K562 (cell line): Measurements from ENCODE around the gene PRKACB. TPM values are rescaled to one million over a fixed set of nuclear protein-coding genes. Genes with fewer than 3 reads are reported as not detected.

ENCODE experiments used
- ATAC-seq: fragments of 200-7000 bp; cut with Tn5 transposase; 3 replicates; pipeline ENCODE4 v1.9.1; 2020; ENCODE audit warnings: moderate library complexity
- BruUV-seq: library from RNA; stranded (reverse); fragments of 400-500 nt; replicated peaks from 2 replicates; lab custom pipeline; 2021; lab: Mats Ljungman, UMichigan
- CTCF ChIA-PET: fragments of 300-600 bp; formaldehyde crosslinking; extraction: SDS; loops from one replicate; lab custom pipeline; 2021; ENCODE audit warnings: low intra/inter-chr PET ratio; lab: Yijun Ruan, JAX
- POLR2A ChIA-PET: fragments of 300-600, 350-650 bp; sonication (Branson Sonifier 250); formaldehyde crosslinking; extraction: SDS; loops from one replicate; lab custom pipeline; 2021; ENCODE audit warnings: antibody characterized with exemption, inconsistent platforms; lab: Yijun Ruan, JAX
- DNase-seq, 4 experiments: peaks; one replicate each; pipeline versions ENCODE4 v3.0.0 to v3.0.0-alpha.2; 2011 to 2018; ENCODE audit warnings: low spot score in 3 of 4, mixed read lengths in 3 of 4; ENCODE audit errors: extremely low read depth in 1 of 4
- FAIRE-seq: peaks from 2 replicates; lab custom pipeline; 2011; peaks lifted over from hg19 to GRCh38; lab: Jason Lieb, UNC
- H2AFZ ChIP-seq: 2 replicates; pipeline ENCODE4 v1.6.0; 2011; ENCODE audit warnings: low read depth, low read length, control low read depth, inconsistent platforms
- H3K27ac ChIP-seq: fragments of 200-600 bp; 3 replicates; pipeline ENCODE4 v1.8.0; 2011; ENCODE audit warnings: low read depth, mild to moderate bottlenecking, control low read depth, inconsistent platforms, low read length, moderate library complexity, mixed read lengths; ENCODE audit errors: extremely low read depth
- H3K27me3 ChIP-seq, 2 experiments: fragments of 300-600 bp in 1 of 2; 2 replicates in 1 of 2; 3 replicates in 1 of 2; pipeline versions ENCODE4 v1.6.0 to v1.8.0; 2011; ENCODE audit warnings: inconsistent platforms in 2 of 2, low read length in 2 of 2, mild to moderate bottlenecking in 1 of 2, mixed read lengths in 1 of 2, moderate library complexity in 1 of 2; ENCODE audit not compliant: control insufficient read depth in 2 of 2, insufficient read depth in 2 of 2
- H3K36me3 ChIP-seq: fragments of 300-600 bp; 3 replicates; pipeline ENCODE4 v1.8.0; 2011; ENCODE audit warnings: mild to moderate bottlenecking, low read length, inconsistent platforms; ENCODE audit not compliant: control insufficient read depth, insufficient read depth
- H3K4me1 ChIP-seq, 2 experiments: fragments of 200-600 bp in 1 of 2; replicated peaks in 1 of 2; 2 replicates in 1 of 2; 3 replicates in 1 of 2; pipeline versions ENCODE4 v1.5.1 to v1.8.0; 2011; ENCODE audit warnings: inconsistent platforms in 2 of 2, low read length in 2 of 2, mild to moderate bottlenecking in 1 of 2, mixed read lengths in 1 of 2, moderate library complexity in 1 of 2; ENCODE audit not compliant: control insufficient read depth in 2 of 2, insufficient read depth in 2 of 2
- H3K4me2 ChIP-seq: 2 replicates; pipeline ENCODE4 v1.6.1; 2011; ENCODE audit warnings: low read length, control low read depth, inconsistent platforms, mixed read lengths; ENCODE audit not compliant: insufficient read depth
- H3K4me3 ChIP-seq: fragments of 200-600 bp; sonication (generic), shearing (Covaris generic); 2 replicates; pipeline ENCODE4 v1.5.1; 2016; ENCODE audit warnings: control low read depth, inconsistent platforms
- H3K79me2 ChIP-seq: fragments of 200-600 bp; 3 replicates; pipeline ENCODE4 v1.8.0; 2011; ENCODE audit warnings: low read length, inconsistent platforms; ENCODE audit not compliant: control insufficient read depth, insufficient read depth
- H3K9ac ChIP-seq, 2 experiments: 2 replicates each; pipeline versions ENCODE4 v1.6.0 to v1.6.1; 2011; ENCODE audit warnings: low read depth in 2 of 2, low read length in 2 of 2, control low read depth in 1 of 2, inconsistent platforms in 1 of 2, mild to moderate bottlenecking in 1 of 2, mixed read lengths in 1 of 2; ENCODE audit not compliant: insufficient read depth in 1 of 2
- H3K9me1 ChIP-seq: one replicate; pipeline ENCODE4 v1.6.0; 2011; ENCODE audit warnings: inconsistent platforms, mild to moderate bottlenecking, low read length, moderate library complexity; ENCODE audit not compliant: control insufficient read depth, insufficient read depth
- H3K9me3 ChIP-seq: replicated peaks from 2 replicates; pipeline ENCODE4 v1.5.1; 2011; ENCODE audit warnings: low read depth, low read length, inconsistent platforms; ENCODE audit not compliant: control insufficient read depth, insufficient read depth
- H4K20me1 ChIP-seq: replicated peaks from 2 replicates; pipeline ENCODE4 v1.6.1; 2011; ENCODE audit warnings: low read length, inconsistent platforms, mixed read lengths; ENCODE audit not compliant: control insufficient read depth, insufficient read depth
- ATF2 ChIP-seq: sonication (generic); formaldehyde crosslinking; IDR thresholded peaks from 2 replicates; pipeline ENCODE4 v1.8.1; 2022; ENCODE audit warnings: missing genetic modification reagents
- BMI1 ChIP-seq: fragments of 150-350 bp; IDR thresholded peaks from 2 replicates; pipeline ENCODE4 v1.6.1; 2014; ENCODE audit warnings: low read length
- MCM7 ChIP-seq, 2 experiments: fragments of 450-650 bp; IDR thresholded peaks; 2 replicates each; pipeline ENCODE4 v1.6.1; 2016 to 2018
- MLX ChIP-seq, 2 experiments: fragments of 450-650 bp in 1 of 2; sonication (generic) in 1 of 2; formaldehyde crosslinking; conservative IDR thresholded peaks; 2 replicates each; pipeline versions ENCODE4 v1.4.0 to v1.8.1; 2020 to 2022; ENCODE audit warnings: mild to moderate bottlenecking in 1 of 2, missing genetic modification reagents in 1 of 2
- RB1 ChIP-seq: fragments of 450-650 bp; IDR thresholded peaks from 2 replicates; pipeline ENCODE4 v1.6.1; 2017; ENCODE audit warnings: low read depth, mild to moderate bottlenecking
- THRAP3 ChIP-seq: fragments of 450-650 bp; IDR thresholded peaks from 2 replicates; pipeline ENCODE4 v1.6.1; 2016; ENCODE audit warnings: mild to moderate bottlenecking, inconsistent platforms, borderline replicate concordance
- ZC3H4 ChIP-seq: sonication (generic); formaldehyde crosslinking; IDR thresholded peaks from 2 replicates; pipeline ENCODE4 v1.9.0; 2021; ENCODE audit warnings: missing genetic modification reagents, borderline replicate concordance
- ZNF384 ChIP-seq: IDR thresholded peaks from 2 replicates; pipeline ENCODE4 v1.6.1; 2012; ENCODE audit warnings: low read depth, low read length, improper control_type of control experiment
- ZNF639 ChIP-seq, 2 experiments: fragments of 200-800 bp in 1 of 2; sonication (Bioruptor generic) in 1 of 2; sonication (generic) in 1 of 2; formaldehyde crosslinking in 1 of 2; IDR thresholded peaks in 1 of 2; conservative IDR thresholded peaks in 1 of 2; 2 replicates each; pipeline versions ENCODE4 v1.5.0 to v1.6.1; 2016 to 2020; ENCODE audit warnings: missing compliant biosample characterization in 1 of 2, missing genetic modification characterization in 1 of 2, missing genetic modification reagents in 1 of 2
- ZSCAN29 ChIP-seq: fragments of 450-650 bp; IDR thresholded peaks from 2 replicates; pipeline ENCODE4 v1.6.1; 2017
- WGBS: fragments of 100-300 bp; shearing (Covaris generic); methylation state at CpG from one replicate; pipeline ENCODE4 v1.1.6; 2016; ENCODE audit warnings: low coverage, mixed read lengths; ENCODE audit not compliant: insufficient coverage; ENCODE audit errors: missing lambda C conversion rate; 5-methylcytosine and 5-hydroxymethylcytosine counted together
- in situ Hi-C: fragments of 300-500 bp; cut with MboI; formaldehyde crosslinking; loops from 4 replicates; pipeline ENCODE4 v1.15.0; 2018; ENCODE audit warnings: inconsistent platforms, mixed read lengths
- intact Hi-C: fragments of 100-400 bp; cut with micrococcal nuclease; formaldehyde crosslinking; loops from 2 replicates; pipeline ENCODE4 v1.14.2; 2022
- polyA plus RNA-seq, 8 experiments: library from polyadenylated mRNA; depleted of rRNA in 4 of 8; stranded (reverse) in 5 of 8; unstranded in 3 of 8; fragments of >200 nt; fragmentation: Nextera tagmentation in 2 of 8; fragmentation: Illumina TruSeq in 1 of 8; extraction: Ambion mirVana in 2 of 8; extraction: Trizol in 1 of 8; gene quantifications; 2 replicates each; pipeline versions ENCODE4 v1.2.1 to v1.2.3, GENCODE V29; 2011 to 2014; ENCODE audit warnings: inconsistent platforms in 1 of 8, missing spikeins in 1 of 8
- total RNA-seq, 7 experiments: library from RNA; depleted of rRNA in 6 of 7; stranded (reverse); fragments of >200 nt in 6 of 7; fragmentation: Illumina TruSeq in 2 of 7; extraction: Trizol in 2 of 7; gene quantifications; 2 replicates each; pipeline versions ENCODE4 v1.2.1 to v1.2.3, GENCODE V29; 2011 to 2021; ENCODE audit warnings: low replicate concordance in 1 of 7
- TF ChIP-seq, protein P1 (sequence below): IDR thresholded peaks from 3 replicates; pipeline ENCODE4 v1.6.1; 2011; ENCODE audit warnings: borderline replicate concordance, mild to moderate bottlenecking; ENCODE audit not compliant: insufficient read length, insufficient read depth

PRKACB gene
- total and polyA plus RNA-seq, 9 of the 15 experiments (the other 6 are each of a cell fraction or from before 2014, with no cell fraction given) = 1.1 to 5.2 (median 2.8) TPM

DNA sequence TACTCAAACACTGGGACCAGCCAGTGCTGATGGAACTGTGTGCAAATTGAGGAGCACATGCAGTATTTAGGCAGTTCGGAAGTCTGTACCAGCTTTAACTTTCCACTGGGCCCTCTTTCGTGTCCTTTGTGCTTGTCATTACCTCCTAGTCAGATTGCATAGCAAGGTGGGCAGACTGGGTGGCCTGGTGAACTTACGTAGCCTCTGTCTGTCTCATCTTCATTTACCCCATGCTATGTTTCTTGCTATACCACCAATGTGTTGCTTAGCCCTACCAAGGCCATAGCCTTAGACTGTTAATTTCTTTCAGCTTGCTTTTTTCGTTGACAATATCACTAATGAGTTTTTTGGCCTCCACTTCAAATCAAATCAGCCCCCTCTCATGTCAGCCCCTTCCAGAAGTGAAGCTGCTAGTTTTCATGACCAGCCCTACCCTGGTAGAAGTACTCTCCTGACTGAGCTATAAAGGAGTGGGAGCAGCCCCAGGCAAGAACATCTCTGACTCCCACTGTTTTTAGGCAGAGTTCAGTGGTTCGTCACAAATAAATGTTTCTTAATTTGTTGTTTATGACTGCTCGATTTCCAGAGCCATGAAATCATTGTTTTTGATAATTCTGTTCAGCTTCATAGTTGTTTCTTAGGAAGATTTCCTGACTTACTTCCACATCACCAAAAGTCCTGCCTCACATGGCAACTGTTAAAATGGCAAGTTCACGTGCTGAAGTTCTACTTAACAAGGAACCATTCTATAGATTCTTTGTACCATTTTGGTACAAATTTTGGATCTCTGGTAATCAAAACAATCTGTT, 19.3 kb downstream of the PRKACB start:
- no peak for ATAC-seq
- no peak overlapping the region for H3K4me3 ChIP-seq

More for the DNA sequence above, 19.3 kb downstream of the PRKACB start:
- in situ Hi-C loops (no loop called here), intact Hi-C loops (no loop called here)
- Histone ChIP-seq H3K27ac (no peak overlapping the region), H4K20me1 (no peaks in the 10 kb centered on the region), H3K36me3 (no peaks in the 10 kb centered on the region), H3K9ac (no peak overlapping the region), H3K4me1 (no peaks in the 10 kb centered on the region), H3K4me2 (no peak overlapping the region), H3K9me3 (no peaks in the 10 kb centered on the region), H3K27me3 (no peaks in the 10 kb centered on the region), H3K79me2 (no peaks in the 10 kb centered on the region), H2AFZ (no peak overlapping the region), H3K9me1 (no peaks in the 10 kb centered on the region)
- TF ChIP-seq MLX (CRISPR knock-in tag; conservative IDR thresholded peaks at IDR 0.05) = no peak
- TF ChIP-seq BMI1 = no peak
- TF ChIP-seq ZSCAN29 = no peak
- no peak for TF ChIP-seq ATF2 (CRISPR knock-in tag)
- no peak for TF ChIP-seq ZNF639 (CRISPR knock-in tag; conservative IDR thresholded peaks at IDR 0.05 in 1 of 2, IDR thresholded peaks at IDR 0.05 in 1 of 2)
- TF ChIP-seq MCM7 (IDR thresholded peaks at IDR 0.05) = no peak
- TF ChIP-seq RB1 = no peak
- no peak for TF ChIP-seq ZNF384
- TF ChIP-seq ZC3H4 (CRISPR knock-in tag) = no peak
- TF ChIP-seq, protein P1, sequence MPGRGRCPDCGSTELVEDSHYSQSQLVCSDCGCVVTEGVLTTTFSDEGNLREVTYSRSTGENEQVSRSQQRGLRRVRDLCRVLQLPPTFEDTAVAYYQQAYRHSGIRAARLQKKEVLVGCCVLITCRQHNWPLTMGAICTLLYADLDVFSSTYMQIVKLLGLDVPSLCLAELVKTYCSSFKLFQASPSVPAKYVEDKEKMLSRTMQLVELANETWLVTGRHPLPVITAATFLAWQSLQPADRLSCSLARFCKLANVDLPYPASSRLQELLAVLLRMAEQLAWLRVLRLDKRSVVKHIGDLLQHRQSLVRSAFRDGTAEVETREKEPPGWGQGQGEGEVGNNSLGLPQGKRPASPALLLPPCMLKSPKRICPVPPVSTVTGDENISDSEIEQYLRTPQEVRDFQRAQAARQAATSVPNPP = no peak
- no peak for TF ChIP-seq THRAP3
- no TSS peak for BruUV-seq
- ChIA-PET POLR2A (interaction anchor here (0.7 to 1.2 kb wide), 3 partner anchors 10 to 343 kb away, joined by 3 read pairs; partner anchors contain the start of genes GNG5 and SPATA1), CTCF (interaction anchor here (0.5 kb wide), 1 partner anchor 127 kb away, joined by 3 read pairs; no protein-coding TSS in a partner anchor)
- 29% methylated on average over 7 of the region's 7 CpGs for WGBS
- FAIRE-seq (no peak), DNase-seq (no peak)
